Kidney (tissue), 14 donors: ENCODE data around the gene PXT1. TPM values are rescaled to one million over a fixed set of nuclear protein-coding genes. Genes with fewer than 3 reads are reported as not detected.
A peak's percentile ranks its signal among the peaks of the same experiment; 100 is the strongest.
"Not testable (repeated sequence)": the region's sequence is repeated elsewhere in the genome, so short reads cannot be mapped to it uniquely, and the experiment has no call there.

Experiments
- DNase-seq, 5 donors: peaks; one replicate each; pipeline ENCODE4 v3.0.0-alpha.2; 2013 to 2020
- FAIRE-seq: peaks from 2 replicates; lab custom pipeline; 2012; peaks lifted over from hg19 to GRCh38; lab: Jason Lieb, UNC
- H3K27ac ChIP-seq, 2 donors: one replicate each; pipeline ENCODE4 v1.7.0; 2013; ENCODE audit warnings: low read depth in 2 of 2, low read length in 2 of 2, inconsistent platforms in 1 of 2
- H3K27me3 ChIP-seq: one replicate; pipeline ENCODE4 v1.7.1; 2013; ENCODE audit warnings: low read length, inconsistent platforms; ENCODE audit not compliant: control insufficient read depth, insufficient read depth
- H3K36me3 ChIP-seq, 3 donors: one replicate each; pipeline versions ENCODE4 v1.7.0 to v1.7.1; 2013; ENCODE audit warnings: low read length in 3 of 3, control low read depth in 1 of 3, inconsistent platforms in 1 of 3; ENCODE audit not compliant: insufficient read depth in 3 of 3, control insufficient read depth in 2 of 3
- H3K4me1 ChIP-seq, 3 donors: one replicate each; pipeline versions ENCODE4 v1.7.0 to v1.7.1; 2013; ENCODE audit warnings: low read length in 3 of 3, inconsistent platforms in 1 of 3, low read depth in 1 of 3; ENCODE audit not compliant: control insufficient read depth in 2 of 3, insufficient read depth in 2 of 3
- H3K4me3 ChIP-seq, 3 donors: one replicate each; pipeline versions ENCODE4 v1.7.0 to v1.8.1; 2013; ENCODE audit warnings: low read length in 3 of 3, control low read depth in 1 of 3, inconsistent platforms in 1 of 3
- H3K9ac ChIP-seq, 3 donors: one replicate each; pipeline versions ENCODE4 v1.7.0 to v1.7.1; 2013; ENCODE audit warnings: low read length in 3 of 3, control low read depth in 1 of 3, inconsistent platforms in 1 of 3
- H3K9me3 ChIP-seq, 3 donors: one replicate each; pipeline versions ENCODE4 v1.7.0 to v1.7.1; 2013; ENCODE audit warnings: low read length in 3 of 3, control low read depth in 1 of 3, inconsistent platforms in 1 of 3; ENCODE audit not compliant: control insufficient read depth in 2 of 3, insufficient read depth in 1 of 3
- CTCF ChIP-seq: IDR thresholded peaks from 3 replicates; pipeline ENCODE4 v1.5.1; 2012; ENCODE audit warnings: mild to moderate bottlenecking, moderate library complexity, borderline replicate concordance; ENCODE audit not compliant: insufficient read depth; ENCODE audit errors: extremely low read depth
- intact Hi-C: fragments of 100-400 bp; cut with DNase I; formaldehyde crosslinking; loops from one replicate; pipeline ENCODE4 v1.11.1; 2022
- polyA plus RNA-seq: library from polyadenylated mRNA; stranded (reverse); fragments of 350-450 nt; fragmentation: Illumina TruSeq; extraction: RNeasy Lipid Tissue Mini Kit (QIAGEN cat#74804); gene quantifications from one replicate; pipeline ENCODE4 v1.2.3, GENCODE V29; 2014; ENCODE audit warnings: low read depth, low replicate concordance; ENCODE audit not compliant: insufficient read depth
- total RNA-seq: library from RNA; stranded (reverse); fragmentation: NEBNext Ultra II Directional; extraction: Animal tissue kit (Norgen Biotek cat#: 25700); gene quantifications from one replicate; pipeline ENCODE4 v1.2.1, GENCODE V29; 2021
- donor health status: control.
- donor health status: control.
- donor health status: control.
- donor health status: control.
- donor health status: control.
- donor health status: DM: yes; HTN: yes; CAD: no.
- donor health status: Normal renal cell carcinoma (clear cell type).

The PXT1 gene
- total and polyA plus RNA-seq, 2 donors from 2014 or later: 0.13 TPM; not detected in 1

- DNase-seq (no peak), FAIRE-seq (no peak)
- Histone ChIP-seq H3K4me3 (no peak overlapping the region), H3K27me3 (no peaks in the 10 kb centered on the region), H3K27ac (no peak overlapping the region), H3K9me3 (no peaks in the 10 kb centered on the region), H3K4me1 (no peaks in the 10 kb centered on the region), H3K9ac (no peak overlapping the region), H3K36me3 (no peaks in the 10 kb centered on the region)
- TF ChIP-seq CTCF: no peak
- intact Hi-C loops: no loop called here
These were observed 74.2 kb downstream of the PXT1 start for GRCh38 chr6:36368421-36368820.

- H3K4me1 ChIP-seq: no peaks in the 10 kb centered on the region
- no peaks in the 10 kb centered on the region for H3K9me3 ChIP-seq
- no peaks in the 10 kb centered on the region for H3K36me3 ChIP-seq
- no peak overlapping the region for H3K9ac ChIP-seq
- DNase-seq: no peak
- FAIRE-seq: no peak
- no peak overlapping the region for H3K27ac ChIP-seq
- intact Hi-C loops: no loop called here
- no peak overlapping the region for H3K4me3 ChIP-seq
- H3K27me3 ChIP-seq: no peaks in the 10 kb centered on the region
- no peak for TF ChIP-seq CTCF
These were observed 74.9 kb downstream of the PXT1 start for GRCh38 chr6:36367743-36368142.

GRCh38 chr6:36364669-36365479 is 77.8 kb downstream of the PXT1 start:
- Histone ChIP-seq H3K27ac (no peak overlapping the region), H3K9me3 (no peaks in the 10 kb centered on the region), H3K36me3 (no peaks in the 10 kb centered on the region), H3K9ac (no peak overlapping the region), H3K4me1 (no peaks in the 10 kb centered on the region), H3K27me3 (no peaks in the 10 kb centered on the region), H3K4me3 (no peak overlapping the region)
- intact Hi-C loops: no loop called here
- FAIRE-seq (no peak), DNase-seq (peak in 1 of 5 donors; percentile 51)
- TF ChIP-seq CTCF: no peak

GRCh38 chr6:36364061-36364635 is 78.5 kb downstream of the PXT1 start:
- H3K4me1 ChIP-seq, H3K27ac ChIP-seq: not testable (repeated sequence)

GRCh38 chr6:36363371-36363752 is 79.3 kb downstream of the PXT1 start:
- H3K4me3 ChIP-seq, H3K9ac ChIP-seq, FAIRE-seq, intact Hi-C loops, H3K36me3 ChIP-seq, H3K4me1 ChIP-seq, H3K9me3 ChIP-seq, H3K27ac ChIP-seq, H3K27me3 ChIP-seq: not testable (repeated sequence)
- DNase-seq: peak in 1 of 5 donors; percentile 13

More at GRCh38 chr6:36364061-36364635, 78.5 kb downstream of the PXT1 start:
- H3K36me3 ChIP-seq, FAIRE-seq, H3K4me3 ChIP-seq, H3K27me3 ChIP-seq, intact Hi-C loops, H3K9ac ChIP-seq, H3K9me3 ChIP-seq: not testable (repeated sequence)
- peak in 1 of 5 donors; percentile 62 for DNase-seq
